Cardiac atrium fibroblast (primary cell): ENCODE results near the gene L3MBTL1. TPM values are rescaled to one million over a fixed set of nuclear protein-coding genes. Genes with fewer than 3 reads are reported as not detected.

Source experiments
- total RNA-seq: library from RNA; depleted of rRNA; stranded (reverse); fragments of >200 nt; gene quantifications from 2 replicates; pipeline ENCODE4 v1.2.3, GENCODE V29; 2015

Gene L3MBTL1
- total RNA-seq, result 0.49 and 2.0 TPM in 2 replicates

GRCh38 chr20:43507150-43508080 lies at the start of gene L3MBTL1:
Gene L3MBTL1 (plus strand): TSS chr20:43507697. CDS start chr20:43513504, 5,807 bp downstream.

GRCh38 chr20:43558412-43559146 lies 51.1 kb downstream of the L3MBTL1 start, which contains the start of gene SGK2:
Gene SGK2 (plus strand): TSS chr20:43559027. CDS start chr20:43566496, 7,469 bp downstream.

GRCh38 chr20:43590392-43591303 lies 83.2 kb downstream of the L3MBTL1 start, which contains the start of gene IFT52:
Gene IFT52 (plus strand): TSS chr20:43590937. CDS start chr20:43594699, 3,762 bp downstream.

Other genes starting within 250 kb of the L3MBTL1 start
- gene SRSF6, start 49.8 kb upstream of the L3MBTL1 start, total RNA-seq, result 49.4 and 62.6 TPM in 2 replicates
- not detected in 2 replicates for gene SGK2, start 51.3 kb downstream of the L3MBTL1 start, total RNA-seq
- gene IFT52, start 83.2 kb downstream of the L3MBTL1 start, total RNA-seq, result 28.0 and 33.2 TPM in 2 replicates
- gene MYBL2, start 159.4 kb downstream of the L3MBTL1 start, total RNA-seq, result 7.3 and 9.4 TPM in 2 replicates
- gene GTSF1L, start 219.3 kb downstream of the L3MBTL1 start, total RNA-seq, result not detected in 2 replicates